Neural cell (in vitro differentiated cells): ENCODE measurements around the gene PIP4K2C.

ENCODE experiments used
- MXI1 ChIP-seq: fragments of 450-650 bp; conservative IDR thresholded peaks from 2 replicates; pipeline ENCODE4 v1.6.1; 2014; ENCODE audit warnings: antibody characterized with exemption, mild to moderate bottlenecking; ENCODE audit not compliant: poor library complexity, severe bottlenecking
- RAD21 ChIP-seq: fragments of 450-650 bp; conservative IDR thresholded peaks from 2 replicates; pipeline ENCODE4 v1.6.1; 2014; ENCODE audit warnings: antibody characterized with exemption, mild to moderate bottlenecking, moderate library complexity

DNA sequence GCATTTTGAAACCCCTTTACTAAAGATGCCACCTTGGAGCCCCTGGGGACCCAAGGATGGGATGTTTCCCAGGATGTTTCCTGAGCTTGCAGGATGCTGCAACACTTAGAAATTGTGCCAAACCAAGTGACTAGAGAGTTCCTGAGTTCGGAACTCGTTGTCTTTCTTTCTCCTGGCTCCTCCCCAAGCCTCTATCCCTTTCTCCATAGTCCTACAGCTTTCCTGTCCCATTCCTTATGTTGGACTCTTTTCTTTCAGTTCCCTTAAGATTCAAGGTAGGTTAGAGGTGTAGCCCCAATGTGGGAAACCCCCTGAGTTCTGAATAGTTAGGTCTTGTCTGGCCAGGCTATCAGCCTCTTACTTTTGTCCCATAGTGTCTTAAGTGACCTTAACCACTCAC, 42.5 kb upstream of the PIP4K2C start:
- TF ChIP-seq MXI1 = no peak
- TF ChIP-seq RAD21 = no peak
